ENCODE data around the gene ARHGAP15. TPM values are rescaled to one million over a fixed set of nuclear protein-coding genes. Genes with fewer than 3 reads are reported as not detected.

Gene ARHGAP15
- total and polyA plus RNA-seq, 3 experiments from 2014 or later = 41.3 to 328 (median 41.4) TPM

DNA sequence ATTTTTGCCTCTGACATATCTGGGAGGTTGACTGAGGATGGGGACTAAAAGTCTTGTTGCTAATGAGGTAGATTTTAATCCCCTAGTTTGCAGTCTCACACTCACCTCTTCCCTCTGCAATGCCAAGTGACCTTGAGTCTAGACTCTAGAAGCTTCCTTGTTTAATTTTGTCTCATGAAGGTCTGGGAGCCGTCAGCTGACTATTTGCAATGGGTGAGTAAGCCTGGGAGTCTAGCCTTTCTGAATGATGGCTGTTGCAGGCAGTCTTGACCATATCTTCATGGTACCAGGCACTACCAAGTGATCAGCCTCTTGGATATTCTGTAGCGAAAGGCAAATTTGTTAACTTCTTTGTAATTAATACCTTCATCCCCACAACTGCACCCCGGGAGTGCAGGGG, 61.2 kb downstream of the ARHGAP15 start:
- no peak overlapping the region for H3K27ac Mint-ChIP-seq
- ChIA-PET CTCF (interaction anchor here (1.4 kb wide), 1 partner anchor 9 kb away, joined by 4 read pairs; no protein-coding TSS in a partner anchor), POLR2A (no interaction called here)
- no peaks in the 10 kb centered on the region for H3K27me3 Mint-ChIP-seq
- H3K9me3 Mint-ChIP-seq = no peaks in the 10 kb centered on the region
- Histone ChIP-seq H3K27ac (ENCODE audit: low read depth, low read length) (no peak overlapping the region), H3K4me3 (ENCODE audit: low read length) (no peak overlapping the region), H3K4me1 (ENCODE audit: insufficient read depth, low read length) (peaks cover 4% of the 10 kb centered on the region), H3K27me3 (ENCODE audit: insufficient read depth, low read length, poor library complexity, severe bottlenecking) (no peaks in the 10 kb centered on the region), H3K9me3 (ENCODE audit: low read length) (no peaks in the 10 kb centered on the region), H3K36me3 (ENCODE audit: insufficient read depth, low read length) (peaks cover 4% of the 10 kb centered on the region)
- H3K36me3 Mint-ChIP-seq = peaks cover 4 to 50% (median 13%) of the 10 kb centered on the region in 3 donors
- H3K4me1 Mint-ChIP-seq = peaks cover 60 to 80% (median 73%) of the 10 kb centered on the region in 3 donors
- DNase-seq = no peak
- H3K4me3 Mint-ChIP-seq = no peak overlapping the region

DNA sequence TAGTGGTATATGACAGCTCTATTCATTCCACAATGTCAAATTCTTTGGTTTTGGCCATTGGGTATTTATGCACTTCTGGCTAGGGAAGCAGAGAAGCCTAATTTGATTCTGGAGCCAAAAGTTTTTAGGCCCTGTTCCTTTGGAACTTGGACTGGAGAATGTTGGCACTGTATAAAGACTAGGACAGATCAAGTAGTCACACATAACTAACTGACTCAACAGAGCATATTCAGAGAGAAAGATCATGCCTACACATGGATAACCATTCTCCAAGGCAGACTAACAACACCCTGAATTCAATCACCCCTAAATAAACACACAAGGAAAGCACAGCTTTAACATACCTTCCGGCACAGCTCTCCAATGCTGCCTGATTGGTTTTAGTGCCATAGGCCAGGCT, 62.9 kb downstream of the ARHGAP15 start:
- Histone ChIP-seq H3K4me1 (ENCODE audit: insufficient read depth, low read length) (no peaks in the 10 kb centered on the region), H3K27me3 (ENCODE audit: insufficient read depth, low read length, poor library complexity, severe bottlenecking) (no peaks in the 10 kb centered on the region), H3K9me3 (ENCODE audit: low read length) (no peaks in the 10 kb centered on the region), H3K4me3 (ENCODE audit: low read length) (no peak overlapping the region), H3K27ac (ENCODE audit: low read depth, low read length) (no peak overlapping the region), H3K36me3 (ENCODE audit: insufficient read depth, low read length) (peaks cover 4% of the 10 kb centered on the region)
- Mint-ChIP-seq H3K9me3 (no peaks in the 10 kb centered on the region), H3K36me3 (peaks cover 0 to 41% (median 11%) of the 10 kb centered on the region in 3 donors), H3K4me3 (no peak overlapping the region), H3K27ac (peak overlapping the region; percentile 0 to 74 (median 22)), H3K4me1 (peaks cover 51 to 75% (median 68%) of the 10 kb centered on the region in 3 donors), H3K27me3 (no peaks in the 10 kb centered on the region)
- DNase-seq = no peak
- CTCF ChIA-PET = no interaction called here
- POLR2A ChIA-PET = no interaction called here

DNA sequence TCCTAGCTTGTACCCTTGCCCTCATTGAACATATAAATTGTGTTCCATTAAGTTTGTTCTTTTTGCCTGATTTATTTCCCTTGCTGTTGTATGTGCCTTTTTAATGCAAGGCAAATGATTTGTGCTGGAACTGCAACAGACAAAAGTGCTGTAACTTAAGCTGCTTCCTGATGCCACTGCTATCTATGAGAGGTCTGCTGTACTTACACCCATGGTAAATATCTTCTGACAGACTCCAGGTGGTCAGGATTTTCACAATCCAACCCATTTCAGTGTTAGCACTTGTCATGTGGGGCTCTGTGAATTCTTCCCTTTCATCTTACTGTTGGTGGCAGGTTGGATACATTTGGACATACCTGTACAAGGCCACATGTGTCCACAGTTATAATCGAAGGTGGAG, 63.5 kb downstream of the ARHGAP15 start:
- H3K9me3 Mint-ChIP-seq = no peaks in the 10 kb centered on the region
- H3K27me3 Mint-ChIP-seq = no peaks in the 10 kb centered on the region
- peak overlapping the region in 7 of 8 donors; percentile 0 to 74 (median 51) for H3K27ac Mint-ChIP-seq
- Histone ChIP-seq H3K9me3 (ENCODE audit: low read length) (no peaks in the 10 kb centered on the region), H3K4me1 (ENCODE audit: insufficient read depth, low read length) (no peaks in the 10 kb centered on the region), H3K27ac (ENCODE audit: low read depth, low read length) (no peak overlapping the region), H3K4me3 (ENCODE audit: low read length) (no peak overlapping the region), H3K36me3 (ENCODE audit: insufficient read depth, low read length) (peaks cover 4% of the 10 kb centered on the region), H3K27me3 (ENCODE audit: insufficient read depth, low read length, poor library complexity, severe bottlenecking) (no peaks in the 10 kb centered on the region)
- DNase-seq = no peak
- ChIA-PET POLR2A (no interaction called here), CTCF (no interaction called here)
- peaks cover 0 to 41% (median 8%) of the 10 kb centered on the region in 3 donors for H3K36me3 Mint-ChIP-seq
- peaks cover 46 to 72% (median 64%) of the 10 kb centered on the region in 3 donors for H3K4me1 Mint-ChIP-seq
- no peak overlapping the region for H3K4me3 Mint-ChIP-seq

DNA sequence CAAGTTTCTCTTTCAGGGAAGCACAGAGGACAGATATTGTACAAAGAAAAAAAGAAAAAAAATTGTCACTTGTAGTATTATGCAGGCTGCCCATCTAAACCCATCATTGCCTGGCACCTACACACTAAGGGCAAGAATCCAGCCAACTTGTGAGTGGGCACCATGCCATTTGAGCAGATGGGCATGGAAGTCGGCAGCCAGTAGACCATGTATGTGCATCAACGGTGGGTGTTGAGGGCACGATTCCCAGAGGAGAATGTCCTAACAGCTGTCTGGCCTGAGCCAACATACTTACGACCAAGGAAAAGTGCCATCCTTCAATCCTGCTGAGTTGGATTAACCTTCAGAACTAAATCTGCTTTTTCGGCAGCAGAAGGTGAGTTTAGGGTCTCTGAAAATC, 63.9 kb downstream of the ARHGAP15 start:
- H3K27ac Mint-ChIP-seq = peak overlapping the region in 1 of 8 donors; percentile 18
- H3K27me3 Mint-ChIP-seq = no peaks in the 10 kb centered on the region
- H3K9me3 Mint-ChIP-seq = no peaks in the 10 kb centered on the region
- peaks cover 48 to 71% (median 63%) of the 10 kb centered on the region in 3 donors for H3K4me1 Mint-ChIP-seq
- no peaks in the 10 kb centered on the region for H3K27me3 ChIP-seq (ENCODE audit: insufficient read depth, low read length, poor library complexity, severe bottlenecking)
- H3K27ac ChIP-seq (ENCODE audit: low read depth, low read length) = no peak overlapping the region
- H3K36me3 ChIP-seq (ENCODE audit: insufficient read depth, low read length) = peaks cover 4% of the 10 kb centered on the region
- no peak for DNase-seq
- no peaks in the 10 kb centered on the region for H3K4me1 ChIP-seq (ENCODE audit: insufficient read depth, low read length)
- H3K36me3 Mint-ChIP-seq = peaks cover 0 to 41% (median 8%) of the 10 kb centered on the region in 3 donors
- ChIA-PET CTCF (no interaction called here), POLR2A (interaction anchor here (0.7 kb wide), 1 partner anchor 9 kb away, joined by 3 read pairs; no protein-coding TSS in a partner anchor)
- H3K9me3 ChIP-seq (ENCODE audit: low read length) = no peaks in the 10 kb centered on the region
- H3K4me3 ChIP-seq (ENCODE audit: low read length) = no peak overlapping the region
- no peak overlapping the region for H3K4me3 Mint-ChIP-seq

DNA sequence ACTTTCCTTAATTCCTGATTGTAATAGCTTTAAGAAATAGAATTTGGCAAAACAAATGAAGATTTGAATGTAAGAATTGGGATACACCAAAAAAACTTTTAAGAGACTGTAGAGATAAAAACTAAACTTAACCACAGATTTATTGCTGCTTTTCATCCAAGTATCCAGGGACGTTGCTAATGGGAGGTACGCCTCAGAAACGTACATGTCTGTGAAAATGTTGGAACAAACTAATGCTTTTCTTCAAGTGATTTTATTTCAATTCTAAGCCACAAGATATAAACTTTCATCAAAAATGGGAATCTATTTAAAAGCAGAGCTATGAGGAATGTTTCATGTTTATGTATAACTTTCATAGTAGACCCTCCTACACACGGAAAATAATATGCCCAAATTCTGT, 66.3 kb downstream of the ARHGAP15 start:
- ChIA-PET CTCF (no interaction called here), POLR2A (no interaction called here)
- Histone ChIP-seq H3K4me1 (ENCODE audit: insufficient read depth, low read length) (no peaks in the 10 kb centered on the region), H3K27me3 (ENCODE audit: insufficient read depth, low read length, poor library complexity, severe bottlenecking) (no peaks in the 10 kb centered on the region), H3K9me3 (ENCODE audit: low read length) (no peaks in the 10 kb centered on the region), H3K36me3 (ENCODE audit: insufficient read depth, low read length) (peaks cover under 1% of the 10 kb centered on the region), H3K27ac (ENCODE audit: low read depth, low read length) (no peak overlapping the region), H3K4me3 (ENCODE audit: low read length) (no peak overlapping the region)
- Mint-ChIP-seq H3K9me3 (no peaks in the 10 kb centered on the region), H3K27ac (peak overlapping the region in 2 of 8 donors; percentile 18 to 26), H3K27me3 (no peaks in the 10 kb centered on the region), H3K4me1 (peaks cover 46 to 77% (median 67%) of the 10 kb centered on the region in 3 donors), H3K36me3 (peaks cover 0 to 44% (median 8%) of the 10 kb centered on the region in 3 donors), H3K4me3 (no peak overlapping the region)
- no peak for DNase-seq

DNA sequence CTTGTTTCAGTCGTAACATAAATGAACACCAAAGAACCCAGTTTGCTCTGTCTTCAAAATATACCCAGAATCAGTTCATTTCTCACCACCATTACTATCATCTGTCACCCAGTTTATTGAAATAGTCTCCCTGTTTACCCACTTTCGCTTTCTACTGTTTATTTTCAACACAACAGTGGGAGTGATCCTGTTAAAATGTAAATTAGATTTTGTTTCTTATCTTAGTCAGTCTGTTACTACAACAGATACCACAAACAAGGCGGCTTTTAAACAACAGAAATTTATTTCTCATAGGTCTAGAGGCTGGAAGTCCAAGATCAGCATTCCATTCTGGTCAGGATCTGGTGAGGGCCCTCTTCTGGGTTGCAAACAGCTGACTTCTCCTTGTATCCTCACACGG, 74.8 kb downstream of the ARHGAP15 start:
- Mint-ChIP-seq H3K9me3 (peaks cover 0 to 2% (median 0%) of the 10 kb centered on the region in 5 donors), H3K4me3 (peak overlapping the region in 1 of 7 donors; percentile 8), H3K36me3 (peaks cover 26 to 73% (median 27%) of the 10 kb centered on the region in 3 donors), H3K27ac (peak overlapping the region; percentile 50 to 84 (median 74)), H3K27me3 (no peaks in the 10 kb centered on the region), H3K4me1 (peaks cover 57 to 75% (median 65%) of the 10 kb centered on the region in 3 donors)
- Histone ChIP-seq H3K4me1 (ENCODE audit: insufficient read depth, low read length) (peaks cover 36% of the 10 kb centered on the region), H3K4me3 (ENCODE audit: low read length) (no peak overlapping the region), H3K9me3 (ENCODE audit: low read length) (no peaks in the 10 kb centered on the region), H3K27me3 (ENCODE audit: insufficient read depth, low read length, poor library complexity, severe bottlenecking) (no peaks in the 10 kb centered on the region), H3K36me3 (ENCODE audit: insufficient read depth, low read length) (peaks cover 8% of the 10 kb centered on the region), H3K27ac (ENCODE audit: low read depth, low read length) (no peak overlapping the region)
- DNase-seq = no peak
- ChIA-PET CTCF (interaction anchor here (1.0 to 3.8 kb wide), 6 partner anchors 9 to 58 kb away, joined by 3 to 29 read pairs (median 7); no protein-coding TSS in a partner anchor), POLR2A (interaction anchor here (0.6 kb wide), 1 partner anchor 76 kb away, joined by 3 read pairs; no protein-coding TSS in a partner anchor)

DNA sequence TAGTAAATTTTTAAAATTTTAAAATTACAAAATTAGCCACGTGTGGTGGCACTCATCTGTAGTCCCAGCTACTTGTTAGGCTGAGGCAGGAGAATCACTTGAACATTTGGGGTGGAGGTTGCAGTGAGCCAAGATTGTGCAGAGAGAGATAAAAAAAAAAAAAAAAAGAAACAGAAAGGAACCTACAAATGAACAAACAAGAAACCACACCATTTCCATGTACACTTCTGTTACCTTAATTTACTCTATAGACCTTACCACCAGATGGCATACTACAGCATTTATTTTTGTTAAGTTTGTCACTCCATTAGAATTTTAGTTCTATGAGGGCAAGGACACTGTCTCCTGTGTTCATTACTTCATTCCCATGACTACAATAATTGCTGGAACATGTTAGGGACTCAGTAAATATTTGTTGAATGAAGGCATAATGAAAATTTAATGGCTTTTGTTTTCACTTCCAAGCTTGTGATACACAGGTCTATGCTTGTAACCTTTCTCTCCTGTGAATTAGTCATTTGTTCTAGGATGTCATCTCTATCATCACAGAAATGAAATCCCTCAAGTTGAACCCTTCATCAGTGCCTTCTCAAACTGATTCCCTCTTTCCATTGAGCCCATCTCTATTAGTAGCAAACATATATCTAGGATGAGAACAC, 76.0 kb downstream of the ARHGAP15 start:
- peaks cover 36% of the 10 kb centered on the region for H3K4me1 ChIP-seq (ENCODE audit: insufficient read depth, low read length)
- Mint-ChIP-seq H3K36me3 (peaks cover 31 to 73% (median 36%) of the 10 kb centered on the region in 3 donors), H3K27me3 (no peaks in the 10 kb centered on the region), H3K4me3 (peak overlapping the region in 2 of 7 donors; percentile 39 to 54), H3K27ac (peak overlapping the region in 7 of 8 donors; percentile 28 to 90 (median 69)), H3K4me1 (peaks cover 61 to 76% (median 65%) of the 10 kb centered on the region in 3 donors), H3K9me3 (peaks cover 0 to 2% (median 0%) of the 10 kb centered on the region in 5 donors)
- H3K27ac ChIP-seq (ENCODE audit: low read depth, low read length) = no peak overlapping the region
- no peaks in the 10 kb centered on the region for H3K9me3 ChIP-seq (ENCODE audit: low read length)
- peak in 2 of 5 donors; percentile 34 to 36 for DNase-seq
- ChIA-PET CTCF (interaction anchor here (0.7 to 3.8 kb wide), 10 partner anchors 11 to 149 kb away, joined by 3 to 29 read pairs (median 5); no protein-coding TSS in a partner anchor), POLR2A (interaction anchor here (0.6 to 0.7 kb wide), 3 partner anchors 17 to 248 kb away, joined by 3 to 5 read pairs (median 4); no protein-coding TSS in a partner anchor)
- no peaks in the 10 kb centered on the region for H3K27me3 ChIP-seq (ENCODE audit: insufficient read depth, low read length, poor library complexity, severe bottlenecking)
- H3K4me3 ChIP-seq (ENCODE audit: low read length) = no peak overlapping the region
- H3K36me3 ChIP-seq (ENCODE audit: insufficient read depth, low read length) = peaks cover 8% of the 10 kb centered on the region

Measured in CD8-positive, alpha-beta memory T cell (primary cell).